ENCODE measurements around the gene PRMT7. TPM values are rescaled to one million over a fixed set of nuclear protein-coding genes. Genes with fewer than 3 reads are reported as not detected.
A peak's percentile ranks its signal among the peaks of the same experiment; 100 is the strongest.

The PRMT7 gene
- total RNA-seq, 1 experiment from 2014 or later = 23.3 TPM

- DNase-seq (ENCODE audit: low read depth) = no peak
Measured at GRCh38 chr16:68300734-68301459, 9.9 kb upstream of the PRMT7 start.

GRCh38 chr16:68306633-68307032 is 4.2 kb upstream of the PRMT7 start:
- DNase-seq (ENCODE audit: low read depth) = no peak

GRCh38 chr16:68309799-68310198 is 1.0 kb upstream of the PRMT7 start:
- no peak for DNase-seq (ENCODE audit: low read depth)

- no peak for DNase-seq (ENCODE audit: low read depth)
Measured at GRCh38 chr16:68310437-68310773, 414 bp upstream of the PRMT7 start.

- no peak for DNase-seq (ENCODE audit: low read depth)
Measured at GRCh38 chr16:68313116-68313515, 2.3 kb downstream of the PRMT7 start.

- DNase-seq (ENCODE audit: low read depth) = no peak
Measured at GRCh38 chr16:68319185-68319908, 8.5 kb downstream of the PRMT7 start.

- DNase-seq (ENCODE audit: low read depth) = no peak
Measured at GRCh38 chr16:68324336-68324735, 13.5 kb downstream of the PRMT7 start.

- DNase-seq (ENCODE audit: low read depth) = no peak
Measured at GRCh38 chr16:68324780-68325357, 14.1 kb downstream of the PRMT7 start.

GRCh38 chr16:68328151-68328859 is 17.5 kb downstream of the PRMT7 start:
- DNase-seq (ENCODE audit: low read depth) = peak; percentile 78

GRCh38 chr16:68328860-68329390 is 18.1 kb downstream of the PRMT7 start:
- no peak for DNase-seq (ENCODE audit: low read depth)

GRCh38 chr16:68331879-68332410 is 21.1 kb downstream of the PRMT7 start:
- DNase-seq (ENCODE audit: low read depth) = no peak

- DNase-seq (ENCODE audit: low read depth) = no peak
Measured at GRCh38 chr16:68332411-68333121, 21.7 kb downstream of the PRMT7 start.

- peak; percentile 4 for DNase-seq (ENCODE audit: low read depth)
Measured at GRCh38 chr16:68335175-68335574, 24.4 kb downstream of the PRMT7 start.

- DNase-seq (ENCODE audit: low read depth) = no peak
Measured at GRCh38 chr16:68338326-68339119, 27.7 kb downstream of the PRMT7 start.

- DNase-seq (ENCODE audit: low read depth) = no peak
Measured at GRCh38 chr16:68339214-68339613, 28.4 kb downstream of the PRMT7 start.

- DNase-seq (ENCODE audit: low read depth) = no peak
Measured at GRCh38 chr16:68342620-68343019, 31.8 kb downstream of the PRMT7 start.

- DNase-seq (ENCODE audit: low read depth) = no peak
Measured at GRCh38 chr16:68343137-68343536, 32.3 kb downstream of the PRMT7 start.

GRCh38 chr16:68344252-68344651 is 33.4 kb downstream of the PRMT7 start:
- DNase-seq (ENCODE audit: low read depth) = no peak

GRCh38 chr16:68345351-68345810 is 34.6 kb downstream of the PRMT7 start:
- DNase-seq (ENCODE audit: low read depth) = no peak

GRCh38 chr16:68345958-68346635 is 35.3 kb downstream of the PRMT7 start:
- no peak for DNase-seq (ENCODE audit: low read depth)

Measured in RPMI7951 (cell line).